GM21528 (cell line): ENCODE results near the gene SLC35E2B.

Source experiments
- ATAC-seq: cut with Tn5 transposase; IDR thresholded peaks from one replicate; pipeline ENCODE4 v1.9.1; 2021; ENCODE audit warnings: mild to moderate bottlenecking, moderate library complexity; ENCODE audit not compliant: unreplicated experiment, low FRiP score

The SLC35E2B gene

DNA sequence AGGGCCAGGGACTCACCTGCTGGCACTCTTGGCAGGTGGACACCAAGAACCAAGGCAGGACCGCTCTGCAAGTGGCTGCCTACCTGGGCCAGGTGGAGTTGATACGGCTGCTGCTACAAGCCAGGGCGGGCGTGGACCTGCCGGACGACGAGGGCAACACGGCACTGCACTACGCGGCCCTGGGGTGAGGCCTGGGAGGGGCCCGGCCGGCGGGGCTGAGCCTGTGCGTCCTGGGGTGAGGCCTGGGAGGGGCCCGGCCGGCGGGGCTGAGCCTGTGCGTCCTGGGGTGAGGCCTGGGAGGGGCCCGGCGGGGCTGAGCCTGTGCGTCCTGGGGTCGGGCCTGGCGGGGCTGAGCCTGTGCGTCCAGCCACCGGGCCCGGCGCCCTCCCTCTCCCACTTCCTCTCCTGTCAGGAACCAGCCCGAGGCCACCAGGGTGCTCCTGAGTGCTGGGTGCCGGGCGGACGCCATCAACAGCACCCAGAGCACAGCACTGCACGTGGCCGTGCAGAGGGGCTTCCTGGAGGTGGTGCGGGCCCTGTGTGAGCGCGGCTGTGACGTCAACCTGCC lies 65.2 kb downstream of the SLC35E2B start:
- ATAC-seq, result no peak

DNA sequence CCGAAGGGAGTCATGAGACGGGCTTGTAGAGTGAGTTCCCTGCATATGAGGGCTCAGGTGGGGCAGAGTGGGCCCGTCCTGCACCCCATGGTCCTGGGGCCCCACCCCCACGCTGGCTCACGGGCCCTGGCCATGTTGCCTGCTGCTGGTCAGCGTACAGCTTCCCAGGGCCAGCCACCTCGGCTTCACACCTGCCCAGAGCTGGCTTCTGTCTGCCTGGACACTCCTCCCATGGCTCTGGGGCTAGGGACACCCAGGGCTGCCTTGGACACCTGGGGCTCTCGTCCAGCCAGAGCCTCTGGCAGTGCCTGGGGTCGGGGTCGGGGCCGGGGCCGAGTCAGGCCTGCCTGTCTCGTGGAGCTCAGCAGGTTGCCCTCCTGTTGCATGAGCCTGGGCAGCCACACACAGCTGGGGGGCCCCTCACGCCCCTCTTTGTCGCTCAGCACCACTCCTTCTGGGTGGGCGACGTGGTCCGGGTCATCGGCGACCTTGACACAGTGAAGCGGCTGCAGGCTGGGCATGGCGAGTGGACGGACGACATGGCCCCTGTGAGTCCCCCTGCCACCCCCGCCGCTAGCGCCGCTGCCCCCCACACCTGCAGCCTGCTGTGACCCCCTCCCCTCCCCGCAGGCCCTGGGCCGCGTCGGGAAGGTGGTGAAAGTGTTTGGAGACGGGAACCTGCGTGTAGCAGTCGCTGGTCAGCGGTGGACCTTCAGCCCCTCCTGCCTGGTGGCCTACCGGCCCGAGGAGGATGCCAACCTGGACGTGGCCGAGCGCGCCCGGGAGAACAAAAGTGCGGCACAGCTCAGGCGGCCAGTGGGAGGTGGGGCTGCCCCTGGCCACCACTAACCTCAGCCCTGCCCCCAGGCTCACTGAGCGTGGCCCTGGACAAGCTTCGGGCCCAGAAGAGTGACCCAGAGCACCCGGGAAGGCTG lies 66.1 kb downstream of the SLC35E2B start:
- ATAC-seq, result no peak

DNA sequence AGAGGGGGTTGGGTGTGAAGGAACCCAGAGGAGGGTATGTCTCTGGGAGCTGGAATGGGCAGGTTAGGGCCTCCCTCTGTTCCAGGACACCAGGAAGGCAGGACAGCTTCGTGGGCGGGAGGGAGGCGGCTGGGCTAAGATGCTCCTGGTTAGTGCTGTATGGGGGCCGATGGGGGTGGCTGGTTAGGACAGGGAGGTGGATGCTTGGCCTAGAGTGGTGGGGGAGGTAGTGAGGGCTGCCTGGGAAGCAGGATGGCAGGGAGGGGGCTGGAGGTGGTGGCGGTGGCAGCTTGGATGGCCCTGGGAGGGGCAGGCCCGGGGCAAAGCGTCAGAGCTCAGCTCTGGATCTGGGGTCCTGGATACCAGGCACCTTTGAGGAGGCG lies 66.8 kb downstream of the SLC35E2B start:
- no peak for ATAC-seq

DNA sequence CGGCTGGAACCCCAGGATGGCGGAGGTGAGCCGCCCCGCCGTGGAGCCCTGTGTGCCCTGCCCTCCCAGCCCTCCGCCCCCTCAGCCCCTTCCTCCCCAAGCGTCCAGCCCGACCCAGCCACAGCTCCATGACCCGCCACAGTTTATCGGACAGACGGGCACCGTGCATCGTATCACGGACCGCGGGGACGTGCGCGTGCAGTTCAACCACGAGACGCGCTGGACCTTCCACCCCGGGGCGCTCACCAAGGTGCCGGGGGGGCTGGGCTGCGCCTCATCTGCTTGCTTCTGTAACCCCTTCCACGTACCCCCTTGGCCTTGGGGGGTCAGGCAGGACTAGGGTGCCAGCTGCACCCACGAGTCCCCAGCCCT lies 67.2 kb downstream of the SLC35E2B start:
- ATAC-seq, result no peak

DNA sequence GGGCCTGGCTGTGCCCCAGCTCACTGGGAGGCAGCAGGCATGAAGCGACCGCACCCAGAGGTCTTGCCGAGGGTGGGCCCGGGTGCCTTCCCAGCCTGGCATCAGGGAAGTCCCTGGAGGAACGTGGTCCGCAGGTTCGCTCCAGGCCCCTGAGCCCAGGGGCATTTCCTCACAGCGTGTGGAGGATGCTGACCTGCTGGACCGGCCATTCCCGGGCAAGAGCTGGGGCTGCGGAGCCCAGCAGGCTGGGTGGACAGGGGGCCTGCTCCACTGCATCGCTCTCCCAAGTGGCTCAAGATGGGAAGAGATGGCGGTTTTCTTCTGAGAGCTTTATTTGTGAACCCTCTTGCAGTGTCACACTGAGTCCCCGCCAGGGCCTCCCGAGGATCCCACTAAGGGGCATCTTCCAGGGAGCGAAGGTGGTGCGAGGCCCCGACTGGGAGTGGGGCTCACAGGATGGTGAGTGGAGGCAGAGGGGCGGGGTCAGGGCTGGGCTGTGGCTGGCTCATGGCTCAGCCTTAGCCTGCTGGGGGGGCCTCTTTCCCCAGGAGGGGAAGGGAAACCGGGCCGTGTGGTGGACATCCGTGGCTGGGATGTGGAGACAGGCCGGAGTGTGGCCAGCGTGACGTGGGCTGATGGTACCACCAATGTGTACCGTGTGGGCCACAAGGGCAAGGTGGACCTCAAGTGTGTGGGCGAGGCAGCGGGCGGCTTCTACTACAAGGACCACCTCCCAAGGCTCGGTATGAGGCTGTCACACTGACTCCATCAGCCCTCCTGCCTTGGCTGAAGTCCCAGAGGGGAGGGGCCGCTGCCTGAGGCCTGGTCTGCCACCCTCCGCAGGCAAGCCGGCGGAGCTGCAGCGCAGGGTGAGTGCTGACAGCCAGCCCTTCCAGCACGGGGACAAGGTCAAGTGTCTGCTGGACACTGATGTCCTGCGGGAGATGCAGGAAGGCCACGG lies 67.9 kb downstream of the SLC35E2B start:
- no peak for ATAC-seq

DNA sequence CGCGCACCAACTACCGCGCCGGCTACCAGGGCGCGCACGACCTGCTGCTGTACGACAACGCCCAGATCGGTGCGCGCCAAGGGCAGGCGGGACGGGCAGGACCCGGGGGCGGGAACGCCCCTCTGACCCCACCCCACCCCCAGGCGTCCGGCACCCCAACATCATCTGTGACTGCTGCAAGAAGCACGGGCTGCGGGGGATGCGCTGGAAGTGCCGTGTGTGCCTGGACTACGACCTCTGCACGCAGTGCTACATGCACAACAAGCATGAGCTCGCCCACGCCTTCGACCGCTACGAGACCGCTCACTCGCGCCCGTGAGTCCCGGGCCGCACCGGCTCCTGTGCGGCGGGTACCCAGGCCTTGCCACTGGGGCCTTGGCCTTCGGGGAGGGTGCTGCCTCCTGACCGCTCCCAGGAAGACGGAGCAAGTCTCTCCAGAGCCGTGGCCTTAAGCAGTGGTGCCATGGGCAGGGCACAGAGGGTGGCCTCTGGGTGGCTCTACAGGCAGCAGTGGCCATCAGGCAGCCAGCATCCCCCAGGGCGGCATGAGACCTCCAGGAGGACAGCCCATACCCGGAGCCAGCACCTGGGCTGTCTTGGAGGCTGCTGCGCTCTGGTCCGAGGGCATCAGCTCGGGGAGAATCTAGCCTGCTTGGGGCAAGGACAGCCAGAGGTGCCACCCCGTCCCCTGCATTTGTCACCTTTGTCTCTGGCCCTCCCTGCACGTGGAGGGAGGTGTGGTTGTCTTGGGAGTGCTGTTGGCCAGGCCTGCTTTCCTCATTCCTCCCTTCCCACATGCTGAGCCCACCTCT lies 68.8 kb downstream of the SLC35E2B start:
- ATAC-seq, result no peak

DNA sequence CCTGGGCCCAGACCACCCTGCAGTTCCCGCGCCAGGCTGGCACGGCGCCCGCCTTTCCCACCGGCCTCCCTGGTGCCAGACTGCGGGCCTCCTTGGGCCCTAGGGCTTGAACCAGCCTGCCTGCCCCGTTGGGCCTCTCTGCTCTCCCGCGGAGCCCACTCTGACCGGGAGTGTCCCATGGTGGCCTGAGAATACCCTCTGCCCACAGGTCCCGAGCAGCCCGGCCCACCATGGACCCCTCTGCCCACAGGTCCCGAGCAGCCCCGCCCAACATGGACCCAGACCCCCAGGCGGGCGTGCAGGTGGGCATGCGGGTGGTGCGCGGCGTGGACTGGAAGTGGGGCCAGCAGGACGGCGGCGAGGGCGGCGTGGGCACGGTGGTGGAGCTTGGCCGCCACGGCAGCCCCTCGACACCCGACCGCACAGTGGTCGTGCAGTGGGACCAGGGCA lies 69.4 kb downstream of the SLC35E2B start:
- no peak for ATAC-seq

DNA sequence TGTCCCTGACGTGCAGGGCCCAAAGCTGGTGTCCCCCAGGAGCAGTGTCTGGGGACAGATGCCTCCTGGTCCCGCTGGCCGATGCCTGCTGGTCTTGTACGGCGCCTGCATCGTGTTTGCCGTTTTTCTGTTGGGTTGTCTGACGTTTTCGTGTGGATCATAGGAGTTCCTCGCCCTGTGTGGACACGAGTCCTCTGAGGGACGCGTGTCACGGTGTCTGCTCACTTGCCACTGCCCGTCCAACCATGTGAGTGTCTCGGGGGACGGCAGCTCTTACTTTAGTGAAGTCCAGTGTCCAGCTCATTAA lies 69.9 kb downstream of the SLC35E2B start:
- ATAC-seq, result no peak

DNA sequence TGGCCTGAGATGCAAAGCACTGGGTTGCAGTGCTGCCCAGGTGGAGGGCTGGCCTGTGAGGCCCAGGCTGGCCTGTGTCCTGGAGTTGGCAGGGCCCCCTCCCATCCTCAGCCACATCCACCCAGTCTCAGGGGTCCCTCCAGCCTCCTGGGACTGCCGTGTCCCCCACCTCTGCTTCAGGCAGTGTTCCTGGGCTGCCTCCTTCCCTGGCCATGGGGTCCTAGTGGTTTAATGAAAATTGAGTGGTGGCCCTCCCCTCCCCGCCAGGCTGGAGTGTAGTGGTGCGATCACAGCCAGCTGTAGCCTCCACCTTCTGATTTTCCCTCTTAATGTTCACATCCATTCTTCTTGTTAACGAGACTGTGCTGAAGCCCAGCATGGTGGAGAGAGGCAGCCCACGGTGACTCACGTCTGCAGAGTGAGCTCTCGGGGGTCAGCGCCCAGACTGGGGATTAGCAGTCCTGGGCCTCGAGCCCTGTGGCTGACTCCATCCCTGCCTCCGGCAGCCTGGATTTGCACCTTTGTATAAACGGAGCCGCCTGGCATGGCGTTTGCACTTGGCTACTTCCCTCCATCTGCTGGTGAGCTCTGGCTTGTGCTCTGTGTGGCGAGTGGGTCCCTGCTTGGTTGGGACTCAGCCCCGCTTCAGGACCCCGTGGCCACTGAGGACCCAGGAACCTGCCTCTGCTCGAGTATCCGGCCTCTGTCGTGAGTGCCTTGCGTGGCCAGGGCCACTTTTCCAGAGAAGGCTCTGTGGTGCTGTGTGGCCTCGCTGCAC lies 70.4 kb downstream of the SLC35E2B start:
- no peak for ATAC-seq

DNA sequence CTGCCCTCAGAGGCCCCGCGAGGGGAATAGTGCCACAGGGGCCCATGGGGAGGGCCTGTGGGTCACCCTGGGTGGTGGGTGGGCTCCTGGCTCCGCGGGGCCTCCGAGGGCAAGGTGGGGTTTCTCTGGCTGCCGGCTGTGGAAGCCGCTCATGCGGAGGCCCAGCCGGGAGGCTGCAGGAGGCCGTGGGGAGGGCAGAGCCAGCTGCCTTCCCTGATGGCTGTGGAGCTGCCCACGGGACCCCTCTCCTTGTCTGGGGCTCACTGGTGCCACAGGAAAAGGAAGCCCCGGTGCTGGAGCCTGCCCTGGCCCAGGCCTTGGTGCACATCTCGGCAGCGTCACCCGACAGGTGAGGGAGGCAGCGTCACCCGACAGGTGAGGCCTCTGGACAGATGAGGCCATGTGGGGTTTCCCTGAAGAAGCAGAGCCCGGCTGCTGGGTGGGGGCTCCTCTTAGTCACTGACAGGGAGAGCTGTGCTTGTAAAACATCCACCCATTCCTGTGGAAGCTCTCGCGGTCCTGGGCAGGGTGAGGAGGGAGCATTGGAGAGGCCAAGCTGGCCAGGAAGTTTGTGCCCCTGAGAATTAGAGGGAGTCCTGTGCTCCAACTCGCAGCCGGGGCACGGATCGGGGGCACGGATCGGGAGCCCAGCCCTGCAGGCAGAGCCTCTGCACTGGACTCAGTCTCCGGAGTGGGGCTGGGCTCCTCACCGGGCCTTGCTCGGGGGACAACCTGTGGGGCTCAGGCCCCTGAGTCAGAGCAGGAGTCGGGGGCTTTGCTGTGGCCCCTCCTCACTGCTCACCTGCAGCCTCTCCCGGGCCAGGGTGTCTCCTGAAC lies 71.2 kb downstream of the SLC35E2B start:
- no peak for ATAC-seq

DNA sequence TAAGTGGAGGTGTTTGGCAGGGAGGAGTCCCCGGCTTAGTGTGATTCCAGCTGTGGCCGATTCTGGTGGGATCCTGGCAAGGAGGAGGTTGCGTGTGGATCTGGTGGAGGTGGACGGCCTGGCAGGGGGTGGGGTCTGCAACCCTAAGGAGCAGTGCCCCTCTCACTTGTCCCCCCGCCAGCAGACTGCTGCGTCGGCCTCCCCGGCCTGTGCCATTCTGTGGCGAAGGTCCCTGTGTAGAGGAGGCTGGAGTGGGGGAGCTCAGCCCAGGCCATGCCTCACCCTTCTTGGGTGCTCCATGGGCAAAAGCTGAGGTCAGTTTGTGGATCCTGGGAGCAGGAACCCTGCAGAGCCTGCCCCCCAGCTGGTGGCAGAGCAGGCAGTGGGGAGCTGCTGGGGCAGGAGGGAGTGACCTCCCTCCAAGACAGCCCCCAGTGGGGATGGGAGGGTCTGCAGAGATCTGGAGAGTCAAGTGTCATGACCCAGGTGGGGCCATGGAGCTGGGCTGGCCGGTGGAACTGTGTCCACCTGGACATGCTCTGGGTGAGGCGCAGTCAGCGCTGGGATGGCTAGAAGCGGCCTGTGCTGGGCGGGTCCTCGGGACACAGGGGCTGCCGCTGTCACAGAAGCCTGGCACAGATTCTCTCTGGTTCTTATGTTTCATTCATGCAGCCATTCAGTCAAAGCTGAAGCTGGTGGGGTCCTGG lies 72.0 kb downstream of the SLC35E2B start:
- no peak for ATAC-seq

DNA sequence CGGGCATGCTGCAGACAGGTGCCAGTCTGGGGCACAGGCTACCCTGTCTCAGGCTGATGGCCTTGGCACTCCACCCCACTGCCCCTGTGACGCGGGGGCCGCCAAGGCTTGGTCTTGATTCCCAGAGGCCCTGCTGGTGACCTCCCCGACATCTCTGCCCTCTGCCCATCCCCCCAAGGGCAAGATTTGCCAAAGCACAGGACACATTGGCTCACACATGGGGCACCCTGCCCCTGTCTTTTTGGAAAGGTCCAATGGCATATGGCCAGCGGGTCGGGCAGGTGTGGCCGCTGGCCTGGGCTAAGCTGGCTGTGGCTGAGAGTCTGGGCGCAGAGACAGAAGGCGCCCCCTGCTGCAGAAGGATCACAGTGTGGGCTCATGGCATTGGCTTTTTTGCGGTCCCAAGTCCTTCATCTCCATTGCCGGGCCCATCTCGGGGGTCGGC lies 72.7 kb downstream of the SLC35E2B start:
- no peak for ATAC-seq

DNA sequence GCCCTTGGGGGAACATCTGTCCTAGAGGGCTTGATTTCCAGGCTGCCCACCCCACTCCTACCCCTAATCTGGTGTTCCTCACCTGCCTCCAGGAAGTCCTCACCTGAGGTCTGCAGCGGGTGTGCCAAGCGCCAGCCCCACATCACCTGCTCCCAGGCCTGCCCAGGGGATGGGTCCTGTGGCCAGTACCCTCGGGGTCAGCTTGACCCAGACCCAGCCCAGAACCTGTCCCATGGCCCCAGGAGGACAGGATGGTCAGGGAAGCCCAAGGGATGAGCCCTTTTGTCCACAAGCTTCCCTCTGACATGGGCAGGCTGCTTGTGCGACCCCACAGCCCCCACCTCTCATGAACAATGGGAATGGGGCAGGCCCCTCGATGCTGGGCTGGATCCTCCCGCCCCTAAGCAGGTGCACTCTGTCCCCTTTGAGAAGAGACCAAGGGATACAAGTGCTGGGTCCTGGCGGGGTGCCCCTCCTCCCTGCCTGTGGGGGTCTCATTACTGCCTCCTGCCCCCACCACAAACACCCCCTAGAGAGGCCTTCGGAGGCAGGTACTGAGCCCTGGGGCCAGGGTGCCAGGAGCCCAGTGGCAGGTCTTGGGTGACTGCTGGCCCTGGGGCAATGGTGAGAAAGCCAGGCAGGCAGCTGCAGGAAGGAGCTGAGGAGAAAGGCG lies 74.1 kb downstream of the SLC35E2B start:
- no peak for ATAC-seq

DNA sequence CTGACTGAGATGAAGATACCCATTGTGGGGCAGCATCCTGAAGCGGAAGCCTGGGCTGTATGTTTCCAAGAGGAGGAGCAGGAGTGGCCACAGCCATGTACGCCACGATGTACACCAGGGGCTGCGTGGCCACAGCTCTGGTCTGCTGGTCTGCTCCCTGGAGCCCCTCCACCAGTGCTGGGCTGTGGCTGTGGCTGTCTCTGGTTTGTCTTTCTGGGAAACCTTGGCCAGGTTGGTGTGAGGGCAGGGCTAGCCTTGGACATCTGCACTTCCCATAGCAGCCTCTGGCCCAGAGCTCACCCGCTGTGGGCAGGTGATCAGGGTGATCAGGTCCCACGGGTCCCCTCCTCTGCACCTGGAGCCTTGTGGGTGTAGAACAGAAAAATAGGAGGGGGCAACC lies 74.7 kb downstream of the SLC35E2B start:
- no peak for ATAC-seq

DNA sequence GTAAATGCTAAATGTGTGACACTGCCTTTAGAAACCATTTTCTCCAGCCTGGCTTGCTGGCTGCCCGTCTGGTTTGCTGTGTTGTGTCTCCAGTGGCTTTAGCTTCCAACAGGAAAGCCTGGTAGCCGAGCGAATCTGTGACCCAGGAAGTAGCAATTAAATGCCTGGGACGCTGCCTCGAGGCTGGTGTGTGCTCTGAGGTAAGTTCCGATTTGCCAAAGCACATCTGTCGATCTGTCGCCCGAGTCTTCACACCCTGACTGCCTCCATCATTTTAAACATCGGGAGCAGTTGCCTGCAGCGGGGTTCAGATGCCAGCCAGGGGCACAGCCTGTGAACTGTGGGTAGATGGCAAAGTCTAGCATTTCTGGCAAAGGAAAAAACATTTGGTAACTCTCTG lies 75.1 kb downstream of the SLC35E2B start:
- no peak for ATAC-seq

DNA sequence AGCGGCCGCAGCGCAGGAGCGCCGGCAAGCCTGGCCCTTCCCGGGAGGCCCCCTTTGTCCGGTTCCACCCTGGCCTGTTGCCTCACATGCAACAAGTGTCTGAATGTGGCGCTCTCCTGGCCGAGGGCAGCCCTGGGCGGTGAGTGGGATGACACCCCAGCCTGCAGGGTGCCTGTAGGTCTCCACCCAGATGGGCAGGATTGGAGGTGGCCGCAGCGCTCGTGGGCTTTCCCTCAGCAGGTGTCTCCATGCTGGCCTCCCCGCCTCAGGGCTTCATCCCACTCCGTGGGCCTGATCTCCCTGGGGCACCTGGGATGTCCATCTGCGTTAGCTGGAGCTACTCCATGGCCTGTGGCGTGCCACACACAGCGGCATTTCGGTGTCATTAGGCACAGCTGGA lies 75.8 kb downstream of the SLC35E2B start:
- ATAC-seq, result no peak

DNA sequence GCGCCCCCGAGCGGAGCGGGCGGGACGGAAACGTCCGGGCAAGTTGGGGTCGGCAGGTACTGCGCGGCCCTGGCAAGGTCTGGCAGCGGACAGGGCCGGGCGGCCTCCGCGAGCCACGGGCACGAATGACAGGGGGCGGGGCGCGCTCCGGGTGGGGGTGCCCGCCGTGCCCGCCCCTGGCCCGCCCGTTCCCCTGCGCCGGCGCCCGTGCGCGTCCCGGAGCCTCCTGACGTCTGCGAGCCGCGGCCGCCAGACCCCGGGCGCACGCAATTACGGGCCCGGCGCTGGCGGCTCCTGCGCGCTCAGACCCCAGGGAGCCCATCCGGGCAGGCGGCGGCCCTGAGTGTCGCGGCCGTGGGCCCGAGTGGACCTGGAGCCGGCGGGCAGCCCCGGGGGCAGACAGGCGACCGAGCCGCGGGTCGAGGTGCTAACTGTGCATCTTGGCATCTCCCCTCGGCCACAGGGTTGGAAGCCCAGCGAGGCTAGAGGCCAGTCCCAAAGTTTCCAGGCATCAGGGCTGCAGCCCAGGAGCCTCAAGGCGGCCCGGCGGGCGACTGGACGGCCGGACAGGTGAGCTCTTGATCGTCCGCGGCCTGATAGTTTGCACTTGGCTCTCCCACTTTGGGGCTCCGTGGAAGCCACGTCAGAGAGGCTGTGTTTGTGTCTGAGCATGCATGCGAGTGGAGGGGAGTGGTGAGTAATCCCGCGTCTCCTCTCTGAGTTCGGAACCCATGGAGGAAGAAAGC lies 76.4 kb downstream of the SLC35E2B start:
- peak; percentile 20 for ATAC-seq
